HG03432 (cell line): ENCODE results near the gene LEKR1.
A peak's percentile ranks its signal among the peaks of the same experiment; 100 is the strongest.

Source experiments
- ATAC-seq: cut with Tn5 transposase; IDR thresholded peaks from one replicate; pipeline ENCODE4 v1.9.1; 2021; ENCODE audit warnings: mild to moderate bottlenecking, moderate library complexity; ENCODE audit not compliant: unreplicated experiment

LEKR1 gene

GRCh38 chr3:156973954-156974353 is 147.8 kb downstream of the LEKR1 start:
- no peak for ATAC-seq

DNA sequence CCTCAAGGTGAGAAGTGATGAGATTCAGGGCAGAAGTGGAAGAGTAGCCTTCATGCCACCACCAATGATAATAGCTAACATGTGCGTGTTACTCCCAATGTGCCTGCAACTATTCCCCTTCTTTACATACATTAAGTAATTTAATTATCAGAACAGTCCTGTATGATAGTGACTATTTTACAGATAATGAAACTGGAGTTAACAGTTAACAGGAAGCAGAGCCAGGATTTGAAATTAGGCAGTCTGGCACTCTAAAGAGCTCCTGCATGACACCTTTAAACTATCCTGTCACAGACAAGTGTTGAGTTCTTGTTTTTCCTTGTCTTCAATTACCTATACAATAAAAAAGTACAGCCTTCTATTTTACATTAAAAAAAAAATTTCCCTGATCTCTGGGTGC is 148.8 kb downstream of the LEKR1 start:
- ATAC-seq = no peak

- ATAC-seq = no peak
Measured at GRCh38 chr3:156975721-156976120, 149.6 kb downstream of the LEKR1 start.

- no peak for ATAC-seq
Measured at GRCh38 chr3:156976933-156977332, 150.8 kb downstream of the LEKR1 start.

DNA sequence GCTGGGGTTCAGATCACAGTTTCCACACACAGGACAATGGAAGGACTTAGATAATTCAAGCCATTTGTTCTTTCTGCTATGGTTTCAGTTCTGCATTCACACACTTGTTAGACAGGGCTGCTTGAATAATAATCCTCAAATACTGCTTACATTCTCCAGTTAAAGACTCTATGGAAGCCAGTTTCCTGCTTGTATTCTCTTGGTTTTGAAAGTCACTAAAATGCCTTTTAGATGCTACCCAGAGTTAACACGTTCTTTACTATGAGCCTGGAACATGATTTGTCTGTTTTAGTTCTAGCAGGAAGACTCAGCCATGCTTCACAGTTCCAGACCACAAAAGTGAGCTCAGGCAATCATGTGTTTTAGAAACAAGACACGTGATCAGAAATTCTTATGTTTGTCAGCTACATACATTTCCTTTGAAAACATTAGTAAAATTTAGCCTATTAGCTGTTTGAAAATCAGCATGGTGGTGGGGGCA is 152.4 kb downstream of the LEKR1 start:
- ATAC-seq = peak; percentile 94

GRCh38 chr3:156981005-156981404 is 154.9 kb downstream of the LEKR1 start:
- ATAC-seq = no peak

DNA sequence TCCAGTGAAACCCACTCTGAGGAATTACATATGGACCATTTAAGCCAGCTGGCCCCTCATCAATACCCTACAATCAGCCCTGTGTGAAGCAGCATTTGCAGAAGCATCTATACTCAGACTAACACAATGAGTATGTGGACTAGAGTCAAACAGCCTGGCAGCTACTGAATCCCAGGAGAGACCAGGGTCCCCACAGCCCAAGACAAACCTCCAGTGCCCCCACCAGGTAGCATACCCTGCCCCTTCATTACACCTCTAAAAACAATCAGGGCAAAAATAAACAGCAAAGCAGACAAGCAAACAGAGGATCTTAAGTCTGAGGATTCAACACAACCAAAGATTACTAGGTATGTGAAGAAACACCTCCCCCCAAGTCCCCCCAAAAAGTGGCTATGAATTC is 157.4 kb downstream of the LEKR1 start:
- no peak for ATAC-seq

- ATAC-seq = no peak
Measured at GRCh38 chr3:156985711-156986110, 159.6 kb downstream of the LEKR1 start.

- ATAC-seq = no peak
Measured at GRCh38 chr3:156987946-156988345, 161.8 kb downstream of the LEKR1 start.

DNA sequence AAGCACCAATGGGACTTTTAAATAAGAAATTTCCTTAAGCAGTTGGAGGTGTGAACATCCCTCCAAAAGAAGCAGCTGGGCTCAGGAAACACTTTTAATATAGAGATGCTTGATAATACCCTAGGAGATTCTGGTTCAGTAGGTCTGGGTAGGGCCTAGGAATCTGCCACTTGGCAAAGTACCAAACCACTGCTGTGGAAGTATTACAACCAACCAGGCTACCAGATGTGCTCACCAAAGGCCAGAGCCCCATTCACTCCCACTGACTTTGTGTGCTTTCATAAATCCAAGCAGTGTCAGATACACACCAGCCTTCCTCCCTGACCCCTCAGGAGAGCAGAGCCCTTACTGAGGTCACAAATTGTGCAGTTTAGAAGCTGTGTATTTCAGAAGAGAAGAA is 171.2 kb downstream of the LEKR1 start:
- ATAC-seq = no peak

- ATAC-seq = no peak
Measured at GRCh38 chr3:157001221-157001957, 175.2 kb downstream of the LEKR1 start.

GRCh38 chr3:157021679-157022078 is 195.5 kb downstream of the LEKR1 start:
- ATAC-seq = no peak

DNA sequence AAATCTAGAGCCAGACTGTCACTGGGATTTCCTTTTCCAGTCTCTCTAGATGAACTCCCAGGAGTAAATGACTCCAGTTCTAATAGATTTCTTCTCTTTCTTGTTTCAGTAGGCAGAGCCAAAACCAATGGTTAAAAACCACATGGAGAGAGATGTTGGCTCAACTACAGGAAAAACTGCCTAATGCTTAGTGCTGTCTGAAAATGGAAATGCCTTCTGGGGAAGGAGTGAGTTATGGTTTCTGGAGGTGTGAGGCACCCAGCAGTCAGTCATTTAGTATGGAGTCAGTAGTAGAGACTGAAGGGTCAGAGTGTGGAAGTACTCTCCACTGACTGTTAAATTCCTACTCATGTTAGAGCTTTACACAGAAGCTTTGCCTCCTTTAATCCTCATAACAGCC is 197.1 kb downstream of the LEKR1 start:
- no peak for ATAC-seq

- ATAC-seq = no peak
Measured at GRCh38 chr3:157026091-157026490, 199.9 kb downstream of the LEKR1 start.

GRCh38 chr3:157027861-157028745 is 201.9 kb downstream of the LEKR1 start:
- no peak for ATAC-seq

DNA sequence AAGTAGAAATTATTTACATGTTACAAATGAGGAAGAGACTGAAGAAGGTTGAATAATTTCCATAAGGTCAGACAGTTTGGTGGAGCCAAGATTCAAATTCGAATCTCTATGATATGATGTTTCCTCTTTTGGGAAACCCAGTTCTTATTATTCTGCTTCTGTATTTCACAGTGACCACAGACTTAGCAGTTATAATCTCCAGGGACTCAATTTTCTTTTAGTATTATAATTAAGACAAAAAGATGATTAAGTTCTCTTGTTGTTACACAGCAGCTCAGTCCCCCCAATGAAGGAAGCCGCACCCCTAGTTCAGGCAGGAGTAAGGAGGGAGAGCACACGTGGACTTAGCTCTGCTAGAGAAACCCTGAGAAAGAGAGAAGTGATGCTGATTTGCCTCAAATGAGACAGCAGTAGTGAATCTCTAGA is 203.2 kb downstream of the LEKR1 start:
- ATAC-seq = peak; percentile 64

- no peak for ATAC-seq
Measured at GRCh38 chr3:157030712-157031111, 204.6 kb downstream of the LEKR1 start.

GRCh38 chr3:157033001-157033400 is 206.8 kb downstream of the LEKR1 start:
- ATAC-seq = no peak

GRCh38 chr3:157040456-157040855 is 214.3 kb downstream of the LEKR1 start:
- ATAC-seq = no peak

DNA sequence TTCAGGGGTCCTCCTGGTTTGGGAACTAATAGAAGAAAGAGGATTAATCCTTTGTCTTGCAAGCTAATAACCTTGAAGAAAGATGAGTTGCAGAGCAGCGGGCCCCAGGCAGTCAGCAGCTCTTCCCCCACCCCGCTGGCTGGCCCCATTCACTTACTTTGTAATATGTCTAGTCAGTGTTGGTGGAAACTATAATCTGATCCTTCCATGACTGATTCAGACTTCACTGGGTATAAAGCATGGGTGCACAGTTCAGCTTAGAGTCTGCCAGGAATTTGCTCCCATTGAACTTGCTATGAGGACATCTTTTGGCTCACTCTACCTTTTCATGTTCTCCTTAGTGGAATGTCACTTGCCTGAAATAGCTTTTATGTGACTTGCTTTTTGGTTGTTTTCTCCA is 216.1 kb downstream of the LEKR1 start:
- ATAC-seq = no peak

DNA sequence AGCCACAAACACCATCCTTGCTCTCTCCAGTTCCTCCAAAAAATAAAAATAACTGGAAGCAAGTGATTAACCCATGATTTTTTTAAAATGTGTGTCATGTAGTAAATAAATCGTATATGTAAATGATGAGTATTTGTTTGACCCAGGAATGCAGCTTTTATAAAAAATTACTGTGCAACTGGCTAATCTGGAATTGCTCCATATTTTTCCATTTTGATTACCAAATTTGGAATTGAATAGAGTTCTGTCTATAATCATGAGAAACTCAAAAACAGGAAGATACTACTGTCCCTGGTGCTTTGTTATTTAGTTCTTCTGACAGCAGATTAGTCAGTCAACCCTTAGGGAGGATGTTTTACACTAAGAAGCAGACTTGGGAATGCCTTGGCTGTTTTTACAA is 217.6 kb downstream of the LEKR1 start:
- no peak for ATAC-seq

- ATAC-seq = no peak
Measured at GRCh38 chr3:157045238-157045850, 219.2 kb downstream of the LEKR1 start.
